Stimulated activated memory B cell treated with anti-CD40 and anti-IgM and Interleukin-4, amounts not matched to agents 10 μg/mL and 1 μg/mL and 100 μg/mL, for 72 hours (primary cell): ENCODE results near the gene TIGD3.

Experiments used
- ATAC-seq: fragments of 150-1000 bp; cut with Tn5 transposase; 2 replicates; pipeline ENCODE4 v1.10.0; 2021
- H3K27ac Mint-ChIP-seq: one replicate; pipeline ENCODE4 v1.8.0; 2022; ENCODE audit warnings: mild to moderate bottlenecking, mixed read lengths
- H3K27me3 Mint-ChIP-seq: one replicate; pipeline ENCODE4 v1.8.0; 2022; ENCODE audit warnings: mixed read lengths
- H3K36me3 Mint-ChIP-seq: one replicate; pipeline ENCODE4 v1.8.0; 2022; ENCODE audit warnings: mixed read lengths
- H3K4me1 Mint-ChIP-seq: one replicate; pipeline ENCODE4 v1.8.0; 2022; ENCODE audit warnings: mixed read lengths
- H3K4me3 Mint-ChIP-seq: one replicate; pipeline ENCODE4 v1.8.0; 2022; ENCODE audit warnings: mild to moderate bottlenecking, moderate library complexity, mixed read lengths
- H3K9me3 Mint-ChIP-seq: one replicate; pipeline ENCODE4 v1.8.0; 2022; ENCODE audit warnings: mixed read lengths

Gene TIGD3

GRCh38 chr11:65351511-65351910 lies 3.0 kb upstream of the TIGD3 start:
- peaks cover 31% of the 10 kb centered on the region for H3K36me3 Mint-ChIP-seq
- no peaks in the 10 kb centered on the region for H3K9me3 Mint-ChIP-seq
- H3K4me3 Mint-ChIP-seq: no peak overlapping the region
- H3K27ac Mint-ChIP-seq: no peak overlapping the region
- ATAC-seq: no peak
- peaks cover 23% of the 10 kb centered on the region for H3K4me1 Mint-ChIP-seq
- no peaks in the 10 kb centered on the region for H3K27me3 Mint-ChIP-seq

- no peak overlapping the region for H3K4me3 Mint-ChIP-seq
- peaks cover 24% of the 10 kb centered on the region for H3K4me1 Mint-ChIP-seq
- peaks cover 26% of the 10 kb centered on the region for H3K36me3 Mint-ChIP-seq
- no peak overlapping the region for H3K27ac Mint-ChIP-seq
- no peak for ATAC-seq
- no peaks in the 10 kb centered on the region for H3K27me3 Mint-ChIP-seq
- H3K9me3 Mint-ChIP-seq: no peaks in the 10 kb centered on the region
These were observed 1.8 kb upstream of the TIGD3 start for GRCh38 chr11:65352783-65353182.

- H3K27me3 Mint-ChIP-seq: no peaks in the 10 kb centered on the region
- no peaks in the 10 kb centered on the region for H3K9me3 Mint-ChIP-seq
- H3K4me1 Mint-ChIP-seq: peaks cover 29% of the 10 kb centered on the region
- ATAC-seq: no peak
- peaks cover 21% of the 10 kb centered on the region for H3K36me3 Mint-ChIP-seq
- H3K4me3 Mint-ChIP-seq: peak overlapping the region; percentile 30
- H3K27ac Mint-ChIP-seq: no peak overlapping the region
These were observed 1.2 kb upstream of the TIGD3 start for GRCh38 chr11:65353376-65353775.

- H3K27ac Mint-ChIP-seq: no peak overlapping the region
- no peak for ATAC-seq
- H3K9me3 Mint-ChIP-seq: no peaks in the 10 kb centered on the region
- H3K27me3 Mint-ChIP-seq: no peaks in the 10 kb centered on the region
- H3K36me3 Mint-ChIP-seq: peaks cover 16% of the 10 kb centered on the region
- peaks cover 29% of the 10 kb centered on the region for H3K4me1 Mint-ChIP-seq
- peak overlapping the region; percentile 30 for H3K4me3 Mint-ChIP-seq
These were observed 669 bp upstream of the TIGD3 start for GRCh38 chr11:65353900-65354264.

- peaks cover 29% of the 10 kb centered on the region for H3K4me1 Mint-ChIP-seq
- H3K27me3 Mint-ChIP-seq: no peaks in the 10 kb centered on the region
- H3K4me3 Mint-ChIP-seq: peak overlapping the region; percentile 94
- H3K36me3 Mint-ChIP-seq: peaks cover 15% of the 10 kb centered on the region
- H3K27ac Mint-ChIP-seq: peak overlapping the region; percentile 87
- no peaks in the 10 kb centered on the region for H3K9me3 Mint-ChIP-seq
- peak; percentile 50 for ATAC-seq
These were observed 643 bp downstream of the TIGD3 start for GRCh38 chr11:65355013-65355775.

GRCh38 chr11:65355776-65356393 lies 1.3 kb downstream of the TIGD3 start:
- ATAC-seq: no peak
- Mint-ChIP-seq H3K27ac (peak overlapping the region; percentile 87), H3K27me3 (no peaks in the 10 kb centered on the region)

GRCh38 chr11:65356394-65356972 lies 1.9 kb downstream of the TIGD3 start:
- peaks cover 14% of the 10 kb centered on the region for H3K36me3 Mint-ChIP-seq
- H3K9me3 Mint-ChIP-seq: no peaks in the 10 kb centered on the region
- H3K4me1 Mint-ChIP-seq: peaks cover 29% of the 10 kb centered on the region
- peak overlapping the region; percentile 87 for H3K27ac Mint-ChIP-seq
- no peak for ATAC-seq
- no peaks in the 10 kb centered on the region for H3K27me3 Mint-ChIP-seq
- H3K4me3 Mint-ChIP-seq: no peak overlapping the region

More at GRCh38 chr11:65355776-65356393, 1.3 kb downstream of the TIGD3 start:
- Mint-ChIP-seq H3K36me3 (peaks cover 15% of the 10 kb centered on the region), H3K9me3 (no peaks in the 10 kb centered on the region), H3K4me1 (peaks cover 29% of the 10 kb centered on the region), H3K4me3 (peak overlapping the region; percentile 94)

- H3K4me3 Mint-ChIP-seq: no peak overlapping the region
- H3K4me1 Mint-ChIP-seq: peaks cover 36% of the 10 kb centered on the region
- no peaks in the 10 kb centered on the region for H3K36me3 Mint-ChIP-seq
- ATAC-seq: no peak
- H3K27me3 Mint-ChIP-seq: no peaks in the 10 kb centered on the region
- H3K9me3 Mint-ChIP-seq: no peaks in the 10 kb centered on the region
- no peak overlapping the region for H3K27ac Mint-ChIP-seq
These were observed 3.4 kb downstream of the TIGD3 start for GRCh38 chr11:65357856-65358356.

GRCh38 chr11:65362320-65362931 lies 7.9 kb downstream of the TIGD3 start:
- H3K27me3 Mint-ChIP-seq: no peaks in the 10 kb centered on the region
- H3K27ac Mint-ChIP-seq: peak overlapping the region; percentile 85
- H3K36me3 Mint-ChIP-seq: no peaks in the 10 kb centered on the region
- peaks cover 19% of the 10 kb centered on the region for H3K4me1 Mint-ChIP-seq
- H3K9me3 Mint-ChIP-seq: no peaks in the 10 kb centered on the region
- ATAC-seq: peak; percentile 88
- peak overlapping the region; percentile 69 for H3K4me3 Mint-ChIP-seq

GRCh38 chr11:65362966-65363365 lies 8.4 kb downstream of the TIGD3 start:
- no peak for ATAC-seq
- H3K27ac Mint-ChIP-seq: peak overlapping the region; percentile 85
- no peak overlapping the region for H3K4me3 Mint-ChIP-seq
- peaks cover 16% of the 10 kb centered on the region for H3K4me1 Mint-ChIP-seq
- H3K27me3 Mint-ChIP-seq: no peaks in the 10 kb centered on the region
- H3K36me3 Mint-ChIP-seq: no peaks in the 10 kb centered on the region
- H3K9me3 Mint-ChIP-seq: no peaks in the 10 kb centered on the region

- H3K27ac Mint-ChIP-seq: peak overlapping the region; percentile 85
- H3K27me3 Mint-ChIP-seq: no peaks in the 10 kb centered on the region
- ATAC-seq: no peak
These were observed 9.2 kb downstream of the TIGD3 start for GRCh38 chr11:65363770-65364169.

GRCh38 chr11:65366340-65366773 lies 11.8 kb downstream of the TIGD3 start:
- Mint-ChIP-seq H3K4me1 (peaks cover 19% of the 10 kb centered on the region), H3K4me3 (no peak overlapping the region), H3K9me3 (no peaks in the 10 kb centered on the region), H3K36me3 (no peaks in the 10 kb centered on the region), H3K27ac (no peak overlapping the region), H3K27me3 (no peaks in the 10 kb centered on the region)
- ATAC-seq: peak; percentile 54

More at GRCh38 chr11:65363770-65364169, 9.2 kb downstream of the TIGD3 start:
- Mint-ChIP-seq H3K9me3 (no peaks in the 10 kb centered on the region), H3K4me3 (no peak overlapping the region), H3K4me1 (peaks cover 13% of the 10 kb centered on the region), H3K36me3 (no peaks in the 10 kb centered on the region)

GRCh38 chr11:65370659-65371049 lies 16.1 kb downstream of the TIGD3 start:
- Mint-ChIP-seq H3K27ac (peak overlapping the region; percentile 55), H3K4me3 (peak overlapping the region; percentile 31), H3K4me1 (peaks cover 6% of the 10 kb centered on the region), H3K27me3 (no peaks in the 10 kb centered on the region), H3K36me3 (no peaks in the 10 kb centered on the region), H3K9me3 (no peaks in the 10 kb centered on the region)
- ATAC-seq: no peak

- Mint-ChIP-seq H3K4me1 (peaks cover 23% of the 10 kb centered on the region), H3K36me3 (no peaks in the 10 kb centered on the region), H3K27me3 (no peaks in the 10 kb centered on the region), H3K4me3 (no peak overlapping the region), H3K27ac (peak overlapping the region; percentile 46), H3K9me3 (no peaks in the 10 kb centered on the region)
- no peak for ATAC-seq
These were observed 19.5 kb downstream of the TIGD3 start for GRCh38 chr11:65373839-65374580.

GRCh38 chr11:65375012-65375411 lies 20.5 kb downstream of the TIGD3 start:
- no peaks in the 10 kb centered on the region for H3K27me3 Mint-ChIP-seq
- no peak overlapping the region for H3K4me3 Mint-ChIP-seq
- H3K4me1 Mint-ChIP-seq: peaks cover 26% of the 10 kb centered on the region
- no peak for ATAC-seq
- peak overlapping the region; percentile 13 for H3K27ac Mint-ChIP-seq
- no peaks in the 10 kb centered on the region for H3K9me3 Mint-ChIP-seq
- no peaks in the 10 kb centered on the region for H3K36me3 Mint-ChIP-seq
